ENCODE data around the gene HDAC1.

DNA sequence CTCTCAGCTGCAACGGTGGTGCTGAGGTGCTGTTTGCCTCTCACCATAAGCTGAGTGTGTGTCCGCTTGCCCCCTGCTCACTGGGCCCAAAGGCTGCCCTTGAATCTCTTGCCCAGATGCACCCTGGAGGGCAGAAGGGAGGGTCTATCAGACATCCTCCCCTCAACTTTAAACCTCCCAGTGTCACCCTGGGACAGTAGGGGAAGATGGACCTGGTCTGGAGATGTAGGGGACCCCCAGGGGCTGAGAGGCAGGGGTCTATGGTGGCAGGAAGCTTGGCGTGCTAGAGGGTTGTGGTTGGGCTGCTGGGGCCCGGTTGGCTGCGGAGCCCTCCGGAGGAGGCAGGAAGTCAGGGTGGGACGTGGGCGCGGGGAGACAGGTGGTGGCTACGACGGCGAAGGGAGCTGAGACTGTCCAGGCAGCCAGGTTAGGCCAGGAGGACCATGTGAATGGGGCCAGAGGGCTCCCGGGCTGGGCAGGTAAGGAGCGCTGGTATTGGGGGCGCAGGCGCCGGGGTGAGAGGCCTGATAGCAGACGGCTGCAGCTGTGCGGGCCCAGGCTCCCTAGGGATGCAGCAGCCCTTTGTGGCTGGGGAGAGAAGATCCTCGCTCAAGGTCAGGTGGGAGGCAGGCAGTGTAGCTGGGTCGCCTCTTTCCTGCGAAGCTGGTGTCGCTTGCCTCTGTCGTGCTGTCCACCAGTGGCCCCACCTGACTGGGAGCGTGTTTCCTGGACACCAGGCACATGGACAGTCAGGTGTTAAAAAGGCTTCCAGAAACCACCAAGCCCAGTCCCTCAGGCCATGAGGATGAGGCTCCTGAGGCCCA lies 40.8 kb upstream of the HDAC1 start, which contains the start of gene LCK:
- TF ChIP-seq FOXM1 (IDR thresholded peaks at IDR 0.05; ENCODE audit: borderline replicate concordance, low read depth) (no peak), CEBPB (IDR thresholded peaks at IDR 0.05) (no peak), USF1 (IDR thresholded peaks at IDR 0.05) (no peak), EP300 (IDR thresholded peaks at IDR 0.05; ENCODE audit: borderline replicate concordance) (no peak), REST (IDR thresholded peaks at IDR 0.05; ENCODE audit: low read depth) (no peak), YY1 (IDR thresholded peaks at IDR 0.05; ENCODE audit: low read depth) (no peak), MAX (IDR thresholded peaks at IDR 0.05) (no peak)

Measured in Ishikawa (cell line).